NCI-H69 (cell line): Measurements from ENCODE around the gene HOMER1.
A peak's percentile ranks its signal among the peaks of the same experiment; 100 is the strongest.
"Not testable (repeated sequence)": the region's sequence is repeated elsewhere in the genome, so short reads cannot be mapped to it uniquely, and the experiment has no call there.

ENCODE experiments used
- DNase-seq: peaks from one replicate; lab custom pipeline; 2025; lab: John Stamatoyannopoulos, UW

HOMER1 gene

DNA sequence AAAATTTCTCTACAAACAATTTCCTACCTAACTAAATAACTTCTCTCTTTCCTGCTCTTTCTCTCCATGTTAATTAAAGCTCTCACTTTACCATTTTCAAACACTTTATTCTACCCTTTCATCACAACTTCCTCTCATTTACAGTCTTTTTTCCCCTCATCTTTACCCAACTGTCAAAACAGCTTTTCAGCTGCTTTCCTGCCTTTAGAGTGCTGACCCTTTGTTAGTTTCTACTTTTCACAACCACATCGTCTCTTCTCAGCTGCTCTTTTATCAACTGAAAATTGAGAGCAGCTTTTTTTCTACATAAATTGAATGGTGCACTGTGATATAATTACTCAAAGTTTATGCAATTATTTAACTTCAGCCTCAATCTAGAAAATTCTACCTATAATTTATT is 3.1 kb upstream of the HOMER1 start:
- DNase-seq: no peak

DNA sequence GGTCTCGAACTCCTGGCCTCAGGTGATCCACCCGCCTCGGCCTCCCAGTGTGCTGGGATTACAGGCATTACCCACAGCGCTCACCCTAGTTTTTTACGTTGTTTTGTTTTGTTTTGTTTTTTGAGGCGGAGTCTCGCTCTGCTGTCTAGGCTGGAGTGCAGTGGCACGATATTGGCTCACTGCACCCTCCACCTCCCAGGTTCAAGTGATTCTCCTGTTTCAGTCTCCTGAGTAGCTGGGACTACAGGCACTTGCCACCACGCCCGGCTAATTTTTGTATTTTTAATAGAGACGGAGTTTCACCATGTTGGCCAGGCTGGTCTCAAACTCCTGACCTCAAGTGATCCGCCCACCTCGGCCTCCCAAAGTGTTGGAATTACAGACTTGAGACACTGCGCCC is 2.4 kb upstream of the HOMER1 start:
- not testable (repeated sequence) for DNase-seq

DNA sequence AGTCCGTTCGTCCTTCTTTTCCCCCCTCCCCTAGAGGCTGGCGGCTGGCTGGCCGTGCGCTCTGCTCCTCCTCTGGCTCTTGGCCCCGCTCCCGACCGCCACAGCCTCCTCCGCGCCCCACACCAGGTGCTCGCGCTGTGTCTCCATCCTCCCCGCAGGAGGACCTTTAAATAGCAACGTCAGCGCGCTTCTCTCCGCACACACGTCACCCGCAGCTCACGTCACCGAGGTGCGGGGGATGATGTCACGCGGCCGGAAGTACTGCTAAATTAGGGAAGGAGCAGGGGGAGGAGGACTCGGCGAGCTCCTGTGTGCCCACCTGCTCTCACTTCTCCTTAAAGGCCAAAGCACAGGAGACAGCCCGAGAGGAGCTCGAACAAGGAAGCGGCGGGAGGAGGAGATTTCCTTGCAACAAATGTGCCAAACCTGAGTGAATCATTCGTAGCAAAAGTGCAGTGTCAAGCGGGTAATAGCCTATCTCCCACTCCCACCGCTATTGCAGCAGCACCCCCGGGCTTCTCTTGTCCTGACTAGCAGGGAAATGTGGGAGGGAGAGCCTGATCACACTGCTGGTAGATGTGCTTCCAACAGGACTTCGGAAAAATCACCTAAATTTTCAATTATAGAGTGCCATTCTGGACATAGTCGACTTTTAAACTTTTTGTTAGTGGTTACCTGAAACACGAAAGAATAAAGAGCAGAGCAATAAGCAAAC is 614 bp upstream of the HOMER1 start:
- DNase-seq: peak; percentile 94

DNA sequence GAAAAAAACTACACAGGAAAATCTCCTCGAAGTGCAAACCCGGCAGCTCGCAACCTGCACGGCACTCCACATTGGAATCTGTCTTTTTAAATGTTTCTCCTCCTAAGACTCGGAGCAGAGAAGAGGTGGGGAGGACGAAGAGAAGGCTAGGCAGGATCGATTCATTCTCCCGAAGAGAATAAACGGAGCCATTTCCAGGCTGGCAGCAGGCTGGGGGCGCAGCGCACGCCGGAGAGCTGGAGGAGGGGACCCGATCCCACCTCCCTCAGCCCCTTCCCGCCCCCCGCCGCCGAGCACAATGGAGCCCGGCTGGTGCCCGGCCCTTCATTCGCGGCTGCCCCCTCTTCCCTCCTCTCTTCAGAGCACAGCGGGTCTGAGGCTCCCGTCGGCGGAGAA is 628 bp downstream of the HOMER1 start:
- peak; percentile 73 for DNase-seq

DNA sequence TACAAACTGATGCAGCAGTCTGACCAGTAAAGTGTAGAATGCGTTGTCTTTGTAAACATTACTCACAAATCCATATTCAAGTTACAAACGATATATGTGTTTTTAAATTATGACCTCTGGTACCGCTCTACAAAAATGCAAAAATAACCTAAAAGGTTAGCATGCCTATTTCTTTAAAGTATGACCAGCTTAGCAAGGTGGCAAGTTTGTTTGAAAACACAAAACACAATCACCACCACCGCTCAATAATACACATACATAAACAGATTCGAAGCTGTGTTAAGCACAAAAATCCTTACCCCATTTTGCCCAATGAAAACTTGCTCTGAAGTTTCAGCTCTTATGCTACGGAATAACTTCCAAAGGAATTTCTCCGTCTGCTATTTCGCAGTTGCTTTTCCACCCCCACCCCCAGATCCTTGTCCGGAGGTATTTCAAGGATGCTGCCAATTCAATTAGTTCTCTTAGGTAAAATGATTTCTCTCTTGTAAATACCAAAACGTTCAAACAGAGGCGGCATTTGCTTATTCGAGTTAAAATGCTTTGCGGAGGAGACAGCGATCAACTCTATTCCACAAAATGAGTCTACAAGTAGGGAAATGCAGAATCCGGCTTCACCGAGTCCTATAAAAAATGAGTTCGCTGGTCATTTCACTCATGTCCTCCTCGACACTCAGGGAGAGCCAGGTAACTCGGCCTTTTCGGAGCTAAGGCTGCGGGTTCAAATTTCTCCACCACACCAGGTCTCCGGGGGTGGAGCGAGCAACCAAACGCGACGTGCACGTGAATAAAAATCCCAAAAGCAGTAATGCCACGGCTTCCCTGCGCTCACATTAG is 1.2 kb downstream of the HOMER1 start:
- DNase-seq: no peak

DNA sequence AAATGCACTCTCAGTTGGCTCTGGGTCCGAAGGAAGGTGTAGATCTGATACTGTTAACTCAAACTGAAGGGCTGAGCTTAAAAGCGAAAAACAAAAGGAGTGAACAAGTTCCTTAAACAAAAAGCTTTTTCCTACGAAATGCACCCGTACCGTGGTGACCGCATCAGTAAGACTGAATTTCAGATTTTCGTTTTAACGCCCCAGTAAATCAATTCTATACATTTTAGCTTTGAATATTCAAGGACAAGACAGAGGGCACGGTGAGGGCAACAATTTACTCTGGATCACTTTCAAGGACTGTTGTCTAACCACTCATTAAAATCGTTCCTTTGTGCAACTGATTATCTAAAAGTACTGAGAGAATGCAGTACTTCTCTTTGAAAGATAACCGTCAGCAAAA is 1.9 kb downstream of the HOMER1 start:
- no peak for DNase-seq

DNA sequence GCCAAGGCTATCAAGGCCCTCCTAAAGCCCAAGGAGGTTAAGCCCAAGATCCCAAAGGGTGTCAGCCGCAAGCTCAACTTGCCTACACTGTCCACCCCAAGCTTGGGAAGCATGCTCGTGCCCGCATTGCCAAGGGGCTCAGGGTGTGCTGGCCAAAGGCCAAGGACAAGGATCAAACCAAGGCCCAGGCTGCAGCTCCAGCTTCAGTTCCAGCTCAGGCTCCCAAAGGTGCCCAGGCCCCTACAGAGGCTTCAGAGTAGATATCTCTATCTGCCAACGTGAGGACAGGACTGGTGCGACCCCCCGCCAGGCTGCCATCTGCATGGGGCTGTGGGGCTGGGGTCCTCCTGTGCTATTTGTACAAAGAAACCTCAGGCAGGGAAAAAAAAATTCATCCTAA is 3.3 kb downstream of the HOMER1 start:
- DNase-seq: no peak

DNA sequence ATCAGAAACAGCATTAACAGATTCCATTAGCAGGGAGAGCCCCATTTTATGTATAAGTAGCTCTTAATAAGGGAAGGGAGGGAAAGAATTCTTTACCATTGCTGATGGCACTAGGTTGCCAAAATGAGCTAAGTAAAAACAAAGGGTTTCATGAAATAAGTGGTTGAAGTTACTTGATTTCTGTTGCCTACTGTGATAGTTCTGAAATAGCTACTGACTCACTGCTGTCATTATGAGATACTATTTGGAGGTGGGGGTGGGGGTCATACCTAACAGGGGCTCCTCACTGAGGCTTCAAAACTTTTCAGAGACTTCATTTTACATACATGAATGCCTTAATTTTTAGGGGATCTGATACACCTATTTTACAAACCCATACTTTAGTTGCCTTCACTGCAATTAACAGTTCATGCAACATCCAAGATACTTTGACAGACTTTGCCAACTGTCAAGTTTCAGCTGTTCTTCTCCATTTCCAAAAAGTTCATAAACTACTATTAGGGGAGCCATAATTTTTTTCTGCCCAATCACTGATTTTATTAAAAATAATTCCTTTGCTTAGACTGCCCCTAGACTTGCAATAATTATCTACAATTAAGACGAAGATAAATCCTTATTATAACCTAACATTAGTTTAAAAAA is 4.6 kb downstream of the HOMER1 start:
- DNase-seq: no peak

DNA sequence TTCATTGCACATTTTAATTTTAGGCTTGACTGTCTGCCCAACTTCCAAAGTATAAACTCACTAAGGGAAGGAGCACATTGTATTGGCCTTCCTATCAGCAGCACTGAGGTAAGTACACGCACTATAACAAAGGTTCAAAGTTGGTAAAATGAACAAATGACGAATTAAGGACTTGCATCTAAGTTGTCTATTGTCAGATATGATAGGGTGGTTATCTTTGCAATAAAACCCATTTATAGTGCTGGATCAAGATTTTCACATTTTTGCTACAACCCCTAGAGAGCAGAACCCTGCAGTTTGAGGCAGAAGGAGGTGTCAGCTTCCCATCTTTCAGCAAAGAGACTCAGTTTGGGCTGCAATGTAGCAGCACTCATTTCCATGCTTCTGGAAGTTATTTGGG is 5.1 kb downstream of the HOMER1 start:
- DNase-seq: no peak

DNA sequence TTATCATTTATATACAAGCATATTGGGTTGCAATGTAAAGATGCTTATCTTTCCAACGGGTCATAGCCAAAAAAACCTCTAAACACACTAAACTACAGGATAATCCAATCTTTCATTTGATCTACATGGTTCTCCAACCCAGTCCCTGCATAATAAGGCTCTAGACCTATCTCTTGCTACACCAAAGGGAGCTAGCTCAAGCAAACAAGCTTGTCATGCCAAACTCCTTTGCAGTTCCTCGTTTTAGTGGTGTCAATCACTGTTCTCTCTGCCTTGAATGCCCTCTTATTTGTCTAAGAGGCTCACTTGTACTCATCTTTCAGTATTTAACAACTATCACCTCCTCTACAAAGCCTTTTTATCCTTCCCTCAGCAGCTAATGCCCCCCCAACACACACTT is 5.6 kb downstream of the HOMER1 start:
- DNase-seq: no peak

DNA sequence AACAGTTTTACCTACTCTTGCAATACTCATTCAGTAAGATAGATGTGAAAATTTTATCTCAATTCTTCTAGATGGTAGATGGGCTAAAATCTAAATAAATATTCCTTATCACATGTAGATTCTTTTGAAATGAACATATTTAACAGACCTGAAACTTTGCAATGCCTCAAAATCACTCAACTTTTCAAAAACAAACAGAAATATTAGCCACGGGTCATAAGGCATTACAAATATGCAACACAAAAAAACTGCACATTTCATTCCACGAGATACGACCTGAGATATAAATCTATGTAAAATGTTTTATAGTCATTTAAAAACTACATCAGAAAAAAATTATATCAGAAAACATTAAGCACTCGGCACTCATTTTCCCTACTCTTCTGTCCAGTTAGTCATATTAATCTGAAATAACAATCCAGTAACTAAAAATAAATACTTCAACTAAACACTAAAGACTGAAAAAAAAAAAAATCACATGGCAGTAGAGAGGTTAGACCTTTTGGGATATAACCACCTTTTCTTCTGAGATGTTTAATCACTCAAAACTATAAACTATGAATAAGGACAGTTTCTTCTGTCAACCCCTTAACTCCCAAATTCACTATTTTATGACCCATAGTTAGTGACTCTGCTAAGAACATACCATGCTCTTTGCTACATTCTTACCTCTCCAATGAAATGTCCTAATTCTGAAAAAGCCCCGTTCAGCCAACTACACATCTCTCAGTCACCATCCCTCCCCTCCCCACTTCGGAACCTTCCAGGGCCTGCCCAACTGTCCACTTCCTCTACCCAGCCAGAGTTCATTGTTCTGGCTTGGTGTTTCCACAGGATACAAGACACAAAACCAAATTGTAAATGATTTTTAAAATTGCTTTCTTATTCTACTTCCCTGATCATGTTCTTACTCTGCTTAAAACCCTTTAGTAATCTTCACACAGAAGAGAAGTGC is 6.4 kb downstream of the HOMER1 start:
- no peak for DNase-seq

DNA sequence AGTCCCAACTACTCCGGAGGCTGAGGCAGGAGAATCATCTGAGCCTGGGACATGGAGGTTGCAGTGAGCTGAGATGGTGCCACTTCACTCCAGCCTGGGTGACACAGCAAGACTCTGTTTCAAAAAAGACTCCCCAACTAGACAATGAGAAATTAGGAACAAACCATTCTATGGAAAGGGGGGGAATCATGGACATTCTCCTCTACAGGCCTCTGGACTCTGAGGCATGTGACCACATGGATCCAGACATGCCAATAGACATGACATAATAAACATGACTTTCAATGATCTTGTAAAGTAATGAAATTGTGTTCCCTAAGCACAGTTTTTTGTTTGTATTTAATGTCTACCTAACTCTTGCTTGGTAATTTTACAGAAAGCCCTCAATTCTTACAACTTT is 8.8 kb downstream of the HOMER1 start:
- DNase-seq: no peak

DNA sequence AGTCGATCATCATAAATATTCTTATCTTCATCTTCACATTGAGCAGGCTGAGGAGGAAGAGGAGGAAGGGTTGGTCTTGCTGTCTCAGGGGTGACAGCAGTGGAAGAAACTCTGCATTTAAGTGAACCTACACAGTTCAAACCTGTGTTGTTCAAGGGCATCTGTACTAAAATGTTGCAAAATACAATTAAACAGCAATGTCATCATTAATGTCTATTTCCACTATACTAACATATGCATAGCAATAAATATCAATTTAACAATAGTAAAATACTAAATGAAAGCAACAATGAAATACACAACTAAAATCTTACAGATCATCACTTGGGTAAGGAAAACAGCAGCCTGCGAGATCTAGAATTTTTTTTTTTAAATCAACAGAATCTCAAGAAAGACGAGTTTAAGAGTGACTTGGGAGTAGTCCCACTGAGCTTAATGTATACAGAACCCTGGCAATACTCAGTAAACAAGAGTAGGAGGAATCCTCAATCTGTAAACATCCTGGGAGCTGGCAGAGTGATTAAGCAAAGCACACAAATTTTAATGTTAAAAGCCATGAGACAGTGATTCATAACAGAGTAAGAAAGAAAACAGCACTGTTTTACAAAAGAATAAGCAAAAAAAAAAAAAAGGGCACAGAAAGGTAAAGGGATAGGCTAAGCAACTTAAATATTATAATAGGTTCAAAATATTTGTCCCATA is 10.0 kb downstream of the HOMER1 start:
- no peak for DNase-seq

DNA sequence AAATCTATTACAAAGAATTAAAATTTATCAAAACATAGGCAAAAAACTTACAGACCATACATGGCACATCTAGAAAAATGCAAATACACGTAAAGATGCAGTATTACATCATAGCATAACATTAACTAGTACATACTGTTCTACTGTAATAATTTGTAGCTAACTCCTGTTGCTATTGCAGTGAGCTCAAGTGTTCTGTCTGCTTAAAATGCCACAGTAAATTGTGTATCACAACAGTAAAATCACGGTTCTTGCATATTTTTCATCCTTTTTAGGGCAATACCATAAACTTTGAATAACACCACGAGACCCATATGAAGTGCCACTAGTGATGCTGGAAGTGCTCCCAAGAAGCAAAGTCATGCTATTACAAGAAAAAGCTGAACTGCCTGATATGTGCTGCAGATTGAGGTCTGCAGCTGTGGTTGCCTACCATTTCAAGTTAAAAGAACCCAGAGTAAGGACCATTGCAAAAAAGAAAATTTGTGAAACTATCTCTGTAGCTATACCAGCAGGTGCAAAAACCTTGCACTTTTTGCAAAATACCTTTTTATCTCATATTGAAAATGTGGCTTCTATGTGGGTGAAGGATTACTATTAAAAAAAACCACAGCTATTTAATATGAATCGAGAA is 14.2 kb downstream of the HOMER1 start:
- no peak for DNase-seq

DNA sequence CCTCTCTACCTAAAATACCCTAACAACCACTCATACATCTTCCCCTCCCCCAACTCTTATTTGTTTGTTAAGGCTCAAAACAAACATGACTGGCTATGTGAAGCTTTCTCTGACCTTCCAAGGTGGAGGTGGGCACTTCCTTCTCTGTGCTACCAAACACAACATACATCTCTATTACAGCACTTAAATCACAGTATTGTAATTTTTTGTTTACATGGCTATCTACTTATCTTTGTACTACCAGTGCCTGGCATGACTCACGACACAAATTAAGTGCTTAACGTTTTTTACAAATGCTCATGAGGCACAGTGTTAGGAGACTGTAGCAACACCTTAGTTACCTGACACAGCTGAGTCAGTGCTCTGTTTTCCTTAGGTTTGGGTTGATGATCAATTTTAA is 18.6 kb downstream of the HOMER1 start:
- DNase-seq: peak; percentile 55

DNA sequence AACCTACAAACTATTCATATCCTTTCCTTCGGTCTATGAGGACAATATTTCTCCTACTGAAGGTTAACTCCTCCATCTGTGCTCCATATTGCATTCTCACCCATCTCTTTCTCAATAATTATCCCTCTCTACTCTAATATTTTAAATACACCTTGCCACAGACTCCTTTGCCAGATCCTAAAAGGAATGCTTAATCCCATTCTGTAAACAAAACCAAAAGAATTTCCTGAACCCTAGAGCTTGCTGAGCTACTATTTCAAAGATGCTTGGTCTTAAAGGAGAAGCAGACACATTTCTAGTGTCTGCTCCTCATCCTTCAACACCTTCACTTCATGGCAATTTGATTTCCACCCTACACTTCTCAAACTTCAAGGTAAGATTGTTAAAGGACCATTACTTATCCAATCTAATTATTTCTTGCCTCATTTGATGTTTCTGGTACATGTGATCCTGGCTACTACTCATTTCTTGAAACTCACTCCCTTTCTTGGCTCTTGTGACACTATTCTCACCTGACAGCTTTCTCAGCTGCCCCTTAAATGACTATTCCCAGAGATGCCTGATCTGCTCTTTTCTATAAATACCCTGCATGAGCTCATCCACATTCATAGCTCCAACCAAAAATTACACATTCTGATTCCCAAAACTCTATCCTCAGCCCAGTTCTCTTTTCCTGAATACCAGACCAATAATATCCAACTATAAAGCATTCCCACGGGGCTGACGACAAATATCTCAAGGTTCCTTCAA is 20.2 kb downstream of the HOMER1 start:
- no peak for DNase-seq

DNA sequence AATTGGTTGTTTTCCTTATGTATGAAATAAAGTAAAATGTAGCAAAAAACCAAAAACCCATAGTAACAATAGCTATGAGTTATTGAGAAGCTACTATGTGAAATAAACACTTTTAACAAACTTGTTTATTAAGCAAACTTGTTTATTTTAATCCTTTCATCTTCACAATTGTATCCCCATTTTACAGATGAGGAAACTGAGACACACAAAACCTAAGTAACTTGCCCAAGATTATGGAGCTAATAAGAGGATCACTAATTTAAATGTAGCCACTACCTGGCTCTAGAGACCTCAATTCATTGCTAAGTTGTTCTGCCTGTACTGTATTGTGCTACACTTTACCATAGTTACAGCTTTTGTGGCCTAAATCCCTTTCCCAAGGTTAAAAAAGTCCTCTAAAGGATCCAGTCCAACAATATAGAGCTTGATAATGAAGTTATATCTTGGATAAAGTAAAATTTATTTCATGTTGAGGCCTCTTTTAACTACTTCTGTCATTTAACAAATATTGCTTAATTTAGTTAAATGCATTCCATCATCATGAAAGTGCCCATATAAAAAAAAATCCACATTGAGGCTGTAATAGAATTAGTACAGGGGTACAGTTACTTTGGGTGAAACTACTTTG is 22.1 kb downstream of the HOMER1 start:
- DNase-seq: no peak

DNA sequence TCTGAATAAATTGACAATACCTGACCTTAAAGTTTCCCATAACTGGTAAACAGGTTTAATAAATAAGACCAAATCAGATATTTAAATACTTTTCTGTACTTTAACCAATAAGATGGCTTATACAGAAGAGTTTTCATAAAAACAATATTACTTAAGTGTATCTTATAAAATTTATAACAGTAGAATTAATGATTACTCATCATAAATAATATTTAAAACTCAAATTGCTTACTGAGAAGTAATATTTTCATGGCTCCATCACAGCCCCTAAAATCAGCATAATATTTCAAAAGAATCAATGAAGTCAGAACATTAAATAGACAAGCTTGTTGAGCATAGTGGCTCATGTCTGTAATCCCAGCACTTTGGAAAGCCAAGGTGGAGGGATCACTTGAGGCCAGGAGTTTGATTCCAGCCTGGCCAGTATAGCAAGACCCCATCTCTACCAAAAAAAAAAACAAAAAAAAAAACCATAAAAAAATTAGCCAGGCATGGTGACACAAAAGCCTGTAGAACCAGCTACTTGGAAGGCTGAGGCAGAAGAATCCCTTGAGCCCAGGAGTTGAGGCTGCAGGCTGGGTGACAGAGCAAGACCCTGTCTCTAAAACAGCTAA is 23.5 kb downstream of the HOMER1 start:
- no peak for DNase-seq

DNA sequence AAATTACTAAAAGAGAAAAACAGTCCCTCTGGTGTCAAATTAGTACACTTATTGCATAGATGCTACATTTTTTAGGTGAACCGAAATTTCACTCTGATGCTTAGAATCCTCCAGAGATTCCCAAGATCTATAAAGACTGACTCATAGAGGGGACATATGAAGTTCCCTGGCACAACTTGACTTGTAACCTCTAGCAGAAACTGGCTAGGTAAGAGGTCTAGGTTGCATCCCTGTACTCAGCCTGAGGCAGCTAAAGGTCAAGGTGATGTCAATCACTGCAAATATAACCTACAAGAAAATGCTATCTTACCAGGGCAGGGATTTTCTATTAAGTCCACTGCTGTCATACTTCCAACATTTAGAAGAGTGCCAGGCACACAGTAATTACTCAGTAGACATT is 24.2 kb downstream of the HOMER1 start:
- no peak for DNase-seq
